Thyroid gland (tissue), 4 donors: ENCODE results near the gene XCL1.

Experiments used
- POLR2A ChIP-seq, 2 donors: fragments of 450-650 bp; IDR thresholded peaks; one replicate each; pipeline ENCODE4 v1.6.1; 2017; ENCODE audit warnings: antibody characterized with exemption in 2 of 2, mild to moderate bottlenecking in 2 of 2, moderate library complexity in 1 of 2
- TF ChIP-seq, protein P1 (sequence below), 6 experiments: fragments of 200-600 bp in 3 of 6; fragments of 450-650 bp in 3 of 6; sonication (generic) in 3 of 6; IDR thresholded peaks; one replicate each; pipeline ENCODE4 v1.5.1; 2016 to 2019; ENCODE audit warnings: antibody characterized with exemption in 6 of 6, mild to moderate bottlenecking in 2 of 6, inconsistent platforms in 1 of 6, moderate library complexity in 1 of 6

DNA sequence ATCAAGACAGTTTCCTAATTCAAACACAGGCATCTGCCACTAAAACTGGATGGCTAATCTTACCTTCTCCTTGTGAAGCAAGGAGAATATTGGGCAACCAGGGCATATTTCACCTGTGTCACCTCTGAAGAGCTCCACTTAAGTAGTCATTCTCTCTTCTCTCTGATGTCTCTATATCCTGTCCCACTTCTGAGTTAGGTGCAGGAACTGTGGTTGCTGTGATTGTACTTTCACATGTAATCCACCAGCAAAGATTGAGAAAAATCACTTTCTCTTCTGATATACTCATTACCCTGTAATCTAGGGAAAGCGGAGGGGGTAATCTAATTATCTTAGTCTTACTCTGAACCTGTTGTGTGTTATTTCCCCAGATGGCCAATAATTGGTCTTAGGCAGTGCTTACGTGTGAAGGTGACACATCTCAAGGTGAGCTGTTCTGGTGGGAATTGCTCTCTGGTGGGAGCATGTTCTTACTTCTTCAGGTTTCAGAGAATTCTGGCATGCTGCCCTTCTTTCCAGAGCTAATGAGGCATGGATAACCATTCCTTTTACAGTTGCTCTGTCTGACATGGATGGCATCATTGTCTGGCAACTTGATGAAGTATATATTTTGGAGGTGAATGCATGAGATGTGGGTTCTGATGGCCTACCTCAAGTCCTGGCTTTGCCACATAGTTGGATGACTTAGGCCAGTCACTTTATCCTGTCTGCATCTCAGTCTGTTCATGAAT lies 44.6 kb upstream of the XCL1 start:
- TF ChIP-seq, protein P1, sequence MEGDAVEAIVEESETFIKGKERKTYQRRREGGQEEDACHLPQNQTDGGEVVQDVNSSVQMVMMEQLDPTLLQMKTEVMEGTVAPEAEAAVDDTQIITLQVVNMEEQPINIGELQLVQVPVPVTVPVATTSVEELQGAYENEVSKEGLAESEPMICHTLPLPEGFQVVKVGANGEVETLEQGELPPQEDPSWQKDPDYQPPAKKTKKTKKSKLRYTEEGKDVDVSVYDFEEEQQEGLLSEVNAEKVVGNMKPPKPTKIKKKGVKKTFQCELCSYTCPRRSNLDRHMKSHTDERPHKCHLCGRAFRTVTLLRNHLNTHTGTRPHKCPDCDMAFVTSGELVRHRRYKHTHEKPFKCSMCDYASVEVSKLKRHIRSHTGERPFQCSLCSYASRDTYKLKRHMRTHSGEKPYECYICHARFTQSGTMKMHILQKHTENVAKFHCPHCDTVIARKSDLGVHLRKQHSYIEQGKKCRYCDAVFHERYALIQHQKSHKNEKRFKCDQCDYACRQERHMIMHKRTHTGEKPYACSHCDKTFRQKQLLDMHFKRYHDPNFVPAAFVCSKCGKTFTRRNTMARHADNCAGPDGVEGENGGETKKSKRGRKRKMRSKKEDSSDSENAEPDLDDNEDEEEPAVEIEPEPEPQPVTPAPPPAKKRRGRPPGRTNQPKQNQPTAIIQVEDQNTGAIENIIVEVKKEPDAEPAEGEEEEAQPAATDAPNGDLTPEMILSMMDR (IDR thresholded peaks at IDR 0.05), result no peak
- TF ChIP-seq POLR2A (IDR thresholded peaks at IDR 0.05), result no peak
